Breast epithelium (tissue), 3 donors: ENCODE data around the gene THPO.

ENCODE experiments used
- POLR2A ChIP-seq: fragments of 450-650 bp; IDR thresholded peaks from one replicate; pipeline ENCODE4 v1.6.1; 2016; ENCODE audit warnings: antibody characterized with exemption, mild to moderate bottlenecking, moderate library complexity
- POLR2AphosphoS5 ChIP-seq, 3 donors: sonication (generic); formaldehyde crosslinking; IDR thresholded peaks; one replicate each; pipeline ENCODE4 v1.6.1; 2017; ENCODE audit warnings: antibody characterized with exemption in 3 of 3
- TF ChIP-seq, protein P1 (sequence below), 3 donors: fragments of 450-650 bp; IDR thresholded peaks; one replicate each; pipeline ENCODE4 v1.5.1; 2016 to 2017; ENCODE audit warnings: antibody characterized with exemption in 3 of 3, mild to moderate bottlenecking in 3 of 3, moderate library complexity in 3 of 3

- TF ChIP-seq, protein P1, sequence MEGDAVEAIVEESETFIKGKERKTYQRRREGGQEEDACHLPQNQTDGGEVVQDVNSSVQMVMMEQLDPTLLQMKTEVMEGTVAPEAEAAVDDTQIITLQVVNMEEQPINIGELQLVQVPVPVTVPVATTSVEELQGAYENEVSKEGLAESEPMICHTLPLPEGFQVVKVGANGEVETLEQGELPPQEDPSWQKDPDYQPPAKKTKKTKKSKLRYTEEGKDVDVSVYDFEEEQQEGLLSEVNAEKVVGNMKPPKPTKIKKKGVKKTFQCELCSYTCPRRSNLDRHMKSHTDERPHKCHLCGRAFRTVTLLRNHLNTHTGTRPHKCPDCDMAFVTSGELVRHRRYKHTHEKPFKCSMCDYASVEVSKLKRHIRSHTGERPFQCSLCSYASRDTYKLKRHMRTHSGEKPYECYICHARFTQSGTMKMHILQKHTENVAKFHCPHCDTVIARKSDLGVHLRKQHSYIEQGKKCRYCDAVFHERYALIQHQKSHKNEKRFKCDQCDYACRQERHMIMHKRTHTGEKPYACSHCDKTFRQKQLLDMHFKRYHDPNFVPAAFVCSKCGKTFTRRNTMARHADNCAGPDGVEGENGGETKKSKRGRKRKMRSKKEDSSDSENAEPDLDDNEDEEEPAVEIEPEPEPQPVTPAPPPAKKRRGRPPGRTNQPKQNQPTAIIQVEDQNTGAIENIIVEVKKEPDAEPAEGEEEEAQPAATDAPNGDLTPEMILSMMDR (IDR thresholded peaks at IDR 0.05): no peak
- no peak for TF ChIP-seq POLR2AphosphoS5 (IDR thresholded peaks at IDR 0.05)
- TF ChIP-seq POLR2A: no peak
Measured at GRCh38 chr3:184409331-184409926, 31.4 kb upstream of the THPO start.
